ENCODE results near the gene YBX1.

DNA sequence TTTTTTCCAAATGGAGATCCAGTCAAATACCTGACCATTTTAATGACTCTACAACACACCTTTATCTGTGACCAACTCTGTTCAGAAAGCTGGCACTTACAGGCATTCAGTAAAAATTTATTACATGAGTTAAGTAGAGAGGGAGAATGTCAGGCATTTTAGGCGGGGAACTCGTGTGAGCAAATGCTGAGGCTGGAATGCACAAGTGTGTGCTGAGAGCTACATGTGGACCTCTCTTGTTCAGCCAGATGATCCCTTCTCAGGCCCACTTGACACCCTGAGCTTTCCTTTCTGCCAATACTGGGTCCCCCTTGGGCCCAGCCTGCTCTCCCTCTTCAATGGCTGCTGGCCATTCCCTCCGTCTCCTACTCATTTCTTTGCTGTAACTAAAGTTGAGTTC lies 12.3 kb upstream of the YBX1 start:
- no peak for TF ChIP-seq PAX5 (IDR thresholded peaks at IDR 0.05; ENCODE audit: insufficient read depth, low read length, severe bottlenecking)
- no peak for TF ChIP-seq POLR2AphosphoS5 (IDR thresholded peaks at IDR 0.05; ENCODE audit: low read depth, low read length)
- no peak for TF ChIP-seq POLR2A (IDR thresholded peaks at IDR 0.05; ENCODE audit: low read depth, low read length)
